Uterus (tissue), 4 donors: ENCODE data around the gene IGFBPL1. TPM values are rescaled to one million over a fixed set of nuclear protein-coding genes. Genes with fewer than 3 reads are reported as not detected.

ENCODE experiments used
- DNase-seq, 2 donors: peaks; one replicate each; pipeline ENCODE4 v3.0.0-alpha.2; 2019 to 2020
- H3K27ac ChIP-seq, 2 donors: fragments of 200-600 bp; sonication (generic); 1 replicate in 1 of 2; 2 replicates in 1 of 2; pipeline ENCODE4 v1.5.1; 2016 to 2018
- H3K27me3 ChIP-seq, 2 donors: fragments of 200-600 bp; sonication (generic); one replicate each; pipeline ENCODE4 v1.5.1; 2018 to 2019; ENCODE audit warnings: control low read depth in 1 of 2
- H3K36me3 ChIP-seq, 2 donors: fragments of 200-600 bp; sonication (generic); one replicate each; pipeline ENCODE4 v1.5.1; 2019; ENCODE audit warnings: control low read depth in 1 of 2
- H3K4me1 ChIP-seq, 2 donors: fragments of 200-600 bp; sonication (generic); one replicate each; pipeline ENCODE4 v1.5.1; 2018 to 2019; ENCODE audit warnings: control low read depth in 1 of 2
- H3K4me3 ChIP-seq, 2 donors: fragments of 200-600 bp; sonication (generic); 1 replicate in 1 of 2; 2 replicates in 1 of 2; pipeline ENCODE4 v1.5.1; 2018 to 2019; ENCODE audit warnings: mild to moderate bottlenecking in 1 of 2
- H3K9me3 ChIP-seq, 2 donors: fragments of 200-600 bp; sonication (generic); one replicate each; pipeline ENCODE4 v1.5.1; 2019; ENCODE audit warnings: control low read depth in 1 of 2
- CTCF ChIP-seq, 4 experiments: fragments of 200-600 bp in 2 of 4; fragments of 450-650 bp in 2 of 4; sonication (generic) in 2 of 4; IDR thresholded peaks; one replicate each; pipeline ENCODE4 v1.5.1; 2016 to 2019; ENCODE audit warnings: antibody characterized with exemption in 4 of 4, mild to moderate bottlenecking in 2 of 4, moderate library complexity in 1 of 4
- POLR2A ChIP-seq, 2 donors: fragments of 450-650 bp; IDR thresholded peaks; one replicate each; pipeline ENCODE4 v1.6.1; 2016; ENCODE audit warnings: antibody characterized with exemption in 2 of 2, mild to moderate bottlenecking in 1 of 2, moderate library complexity in 1 of 2
- intact Hi-C: fragments of 100-400 bp; cut with DNase I; formaldehyde crosslinking; loops from one replicate; pipeline ENCODE4 v1.15.1; 2023; ENCODE audit warnings: low total_unique reads
- total RNA-seq, 4 donors: library from RNA; depleted of rRNA in 3 of 4; stranded (reverse); fragments of >200 nt in 3 of 4; gene quantifications; one replicate each; pipeline versions ENCODE4 v1.1.0 to v1.2.4, GENCODE V29; 2014 to 2023
- donor health status: DM: yes; HTN: yes; CAD: no.

IGFBPL1 gene
- total RNA-seq, 4 donors from 2014 or later = 0.55 to 1.3 TPM; not detected in 2

- H3K27ac ChIP-seq = no peak overlapping the region
- no peaks in the 10 kb centered on the region for H3K36me3 ChIP-seq
- H3K27me3 ChIP-seq = no peaks in the 10 kb centered on the region
- intact Hi-C loops = loop anchor here (5.0 kb wide), 1 partner anchor 451 kb away; no protein-coding TSS in a partner anchor
- no peaks in the 10 kb centered on the region for H3K4me1 ChIP-seq
- DNase-seq = no peak
- H3K4me3 ChIP-seq = no peak overlapping the region
- H3K9me3 ChIP-seq = no peaks in the 10 kb centered on the region
- TF ChIP-seq POLR2A (IDR thresholded peaks at IDR 0.05) (no peak), CTCF (IDR thresholded peaks at IDR 0.05) (no peak)
Observed at GRCh38 chr9:38363589-38363925, 60.7 kb downstream of the IGFBPL1 start.

- Histone ChIP-seq H3K27me3 (no peaks in the 10 kb centered on the region), H3K4me1 (no peaks in the 10 kb centered on the region), H3K9me3 (no peaks in the 10 kb centered on the region), H3K4me3 (no peak overlapping the region), H3K27ac (no peak overlapping the region), H3K36me3 (no peaks in the 10 kb centered on the region)
- peak; percentile 28 to 48 for DNase-seq
- intact Hi-C loops = loop anchor here (5.0 kb wide), 1 partner anchor 451 kb away; no protein-coding TSS in a partner anchor
- no peak for TF ChIP-seq POLR2A (IDR thresholded peaks at IDR 0.05)
- TF ChIP-seq CTCF (IDR thresholded peaks at IDR 0.05) = peak; percentile 47 to 71 (median 64)
Observed at GRCh38 chr9:38362852-38363588, 61.2 kb downstream of the IGFBPL1 start.

GRCh38 chr9:38361473-38361850 lies 62.8 kb downstream of the IGFBPL1 start:
- Histone ChIP-seq H3K9me3 (no peaks in the 10 kb centered on the region), H3K4me3 (no peak overlapping the region), H3K27me3 (no peaks in the 10 kb centered on the region), H3K4me1 (no peaks in the 10 kb centered on the region), H3K36me3 (no peaks in the 10 kb centered on the region), H3K27ac (no peak overlapping the region)
- DNase-seq = peak in 1 of 2 donors; percentile 10
- no peak for TF ChIP-seq CTCF (IDR thresholded peaks at IDR 0.05)
- TF ChIP-seq POLR2A (IDR thresholded peaks at IDR 0.05) = no peak
- intact Hi-C loops = loop anchor here (5.0 kb wide), 1 partner anchor 449 kb away; no protein-coding TSS in a partner anchor

DNA sequence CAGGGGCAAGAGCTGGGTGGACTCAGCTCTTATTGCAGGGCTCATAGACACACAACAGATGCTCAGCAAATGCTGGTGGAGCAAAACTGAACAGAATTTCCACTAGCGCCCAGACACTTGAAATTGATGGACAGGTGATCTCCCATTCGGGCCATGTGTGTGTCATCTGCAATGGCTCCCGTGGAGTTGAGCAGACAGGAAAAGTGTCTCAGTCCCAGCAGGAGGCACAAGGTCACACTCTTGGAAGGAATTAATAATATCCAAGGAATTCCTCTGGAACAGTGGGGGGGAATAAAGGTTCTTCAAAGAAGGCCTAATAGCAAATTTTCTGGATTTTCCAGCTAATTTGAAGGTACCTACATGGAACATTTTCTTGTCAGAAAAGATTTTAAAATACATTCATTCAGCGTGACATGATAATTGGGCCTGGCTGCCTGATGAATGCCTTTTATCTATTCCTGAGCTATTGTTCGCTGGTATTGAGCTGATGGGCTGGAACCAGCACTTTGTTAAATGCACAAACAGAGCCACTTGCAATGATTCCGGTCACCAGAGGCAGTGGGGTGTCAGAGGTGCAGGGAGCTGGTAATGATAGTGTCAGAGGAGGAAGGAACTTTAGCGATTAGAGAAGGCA lies 63.3 kb downstream of the IGFBPL1 start:
- intact Hi-C loops = loop anchor here (5.0 kb wide), 1 partner anchor 449 kb away; no protein-coding TSS in a partner anchor
- TF ChIP-seq CTCF (IDR thresholded peaks at IDR 0.05) (no peak), POLR2A (IDR thresholded peaks at IDR 0.05) (no peak)
- Histone ChIP-seq H3K4me1 (no peaks in the 10 kb centered on the region), H3K9me3 (no peaks in the 10 kb centered on the region), H3K27me3 (no peaks in the 10 kb centered on the region), H3K27ac (no peak overlapping the region), H3K36me3 (no peaks in the 10 kb centered on the region), H3K4me3 (no peak overlapping the region)
- DNase-seq = no peak
